ENCODE results near the gene RAD21L1.

DNA sequence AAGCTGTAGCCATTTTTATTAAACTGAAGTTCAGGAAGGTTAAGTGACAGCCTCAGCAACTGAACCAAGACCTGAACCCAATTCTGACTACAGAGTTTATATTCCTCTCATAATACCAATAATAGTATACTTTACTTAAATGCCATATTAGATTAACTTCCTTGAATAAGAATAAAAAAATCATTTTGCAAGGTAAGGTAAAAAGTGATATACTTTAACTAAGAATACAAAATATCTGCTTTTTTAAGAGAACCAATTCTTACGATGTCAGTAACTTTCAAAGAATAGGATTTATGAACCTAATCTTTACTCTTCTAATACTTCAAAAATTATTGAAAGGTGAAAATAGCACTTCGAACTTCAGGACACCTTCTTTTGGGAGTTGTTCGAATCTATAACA lies 3.7 kb downstream of the RAD21L1 start:
- TF ChIP-seq, protein P1, sequence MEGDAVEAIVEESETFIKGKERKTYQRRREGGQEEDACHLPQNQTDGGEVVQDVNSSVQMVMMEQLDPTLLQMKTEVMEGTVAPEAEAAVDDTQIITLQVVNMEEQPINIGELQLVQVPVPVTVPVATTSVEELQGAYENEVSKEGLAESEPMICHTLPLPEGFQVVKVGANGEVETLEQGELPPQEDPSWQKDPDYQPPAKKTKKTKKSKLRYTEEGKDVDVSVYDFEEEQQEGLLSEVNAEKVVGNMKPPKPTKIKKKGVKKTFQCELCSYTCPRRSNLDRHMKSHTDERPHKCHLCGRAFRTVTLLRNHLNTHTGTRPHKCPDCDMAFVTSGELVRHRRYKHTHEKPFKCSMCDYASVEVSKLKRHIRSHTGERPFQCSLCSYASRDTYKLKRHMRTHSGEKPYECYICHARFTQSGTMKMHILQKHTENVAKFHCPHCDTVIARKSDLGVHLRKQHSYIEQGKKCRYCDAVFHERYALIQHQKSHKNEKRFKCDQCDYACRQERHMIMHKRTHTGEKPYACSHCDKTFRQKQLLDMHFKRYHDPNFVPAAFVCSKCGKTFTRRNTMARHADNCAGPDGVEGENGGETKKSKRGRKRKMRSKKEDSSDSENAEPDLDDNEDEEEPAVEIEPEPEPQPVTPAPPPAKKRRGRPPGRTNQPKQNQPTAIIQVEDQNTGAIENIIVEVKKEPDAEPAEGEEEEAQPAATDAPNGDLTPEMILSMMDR (IDR thresholded peaks at IDR 0.05): no peak
- TF ChIP-seq POLR2A (IDR thresholded peaks at IDR 0.05): no peak

Measured in uterus (tissue), 2 donors.